Measurements from ENCODE around the gene TOLLIP.
"Not testable (repeated sequence)": the region's sequence is repeated elsewhere in the genome, so short reads cannot be mapped to it uniquely, and the experiment has no call there.

TOLLIP gene

GRCh38 chr11:1243521-1243920, 65.9 kb downstream of the TOLLIP start:
- H3K79me1 ChIP-seq (ENCODE audit: low read depth, low read length); H2BK120ac ChIP-seq (ENCODE audit: low read depth, low read length); H2AK5ac ChIP-seq (ENCODE audit: low read depth, low read length); H3K4me2 ChIP-seq (ENCODE audit: insufficient read depth, low read length, poor library complexity, severe bottlenecking); H3K9ac ChIP-seq (ENCODE audit: low read depth, low read length, poor library complexity); H3K14ac ChIP-seq (ENCODE audit: low read length); H4K91ac ChIP-seq (ENCODE audit: low read depth, low read length, poor library complexity); H3K9me3 ChIP-seq (replicated peaks in 1 of 2; ENCODE audit: control insufficient read depth in 2 of 2, insufficient read depth in 1 of 2, low read depth in 1 of 2, low read length in 2 of 2); DNase-seq (ENCODE audit: low spot score); H3K36me3 ChIP-seq (replicated peaks in 1 of 2; ENCODE audit: control insufficient read depth in 2 of 2, insufficient read depth in 2 of 2, low read length in 2 of 2); H2BK15ac ChIP-seq (ENCODE audit: low read length); H3K4ac ChIP-seq (ENCODE audit: low read length); H3K27me3 ChIP-seq (ENCODE audit: control insufficient read depth in 3 of 3, insufficient read depth in 3 of 3, low read depth in 1 of 3, low read length in 3 of 3); H2AFZ ChIP-seq (ENCODE audit: low read length); H3K18ac ChIP-seq (ENCODE audit: low read length); H2BK5ac ChIP-seq (ENCODE audit: low read length); H3K27ac ChIP-seq (replicated peaks; ENCODE audit: low read length); H4K8ac ChIP-seq (ENCODE audit: low read depth, low read length); H3K23ac ChIP-seq (ENCODE audit: low read depth, low read length, poor library complexity); H3K4me1 ChIP-seq (ENCODE audit: control insufficient read depth in 2 of 2, insufficient read depth in 1 of 2, low read depth in 1 of 2, low read length in 2 of 2); H2BK12ac ChIP-seq (ENCODE audit: low read length); H3K4me3 ChIP-seq (ENCODE audit: low read length in 2 of 2): not testable (repeated sequence)
- WGBS, 2 donors (ENCODE audit: extremely low coverage in 2 of 2, insufficient read length in 2 of 2, insufficient replicate concordance in 1 of 2) = no CpG with 5 or more reads among the region's 18 CpGs

GRCh38 chr11:1242751-1243150, 66.7 kb downstream of the TOLLIP start:
- not testable (repeated sequence) for H3K9ac ChIP-seq (ENCODE audit: low read depth, low read length, poor library complexity); H4K8ac ChIP-seq (ENCODE audit: low read depth, low read length); H3K9me3 ChIP-seq (replicated peaks in 1 of 2; ENCODE audit: control insufficient read depth in 2 of 2, insufficient read depth in 1 of 2, low read depth in 1 of 2, low read length in 2 of 2); H2BK5ac ChIP-seq (ENCODE audit: low read length); H3K27me3 ChIP-seq (ENCODE audit: control insufficient read depth in 3 of 3, insufficient read depth in 3 of 3, low read depth in 1 of 3, low read length in 3 of 3); H2BK15ac ChIP-seq (ENCODE audit: low read length); H4K91ac ChIP-seq (ENCODE audit: low read depth, low read length, poor library complexity); DNase-seq (ENCODE audit: low spot score); H3K4me2 ChIP-seq (ENCODE audit: insufficient read depth, low read length, poor library complexity, severe bottlenecking); H2BK120ac ChIP-seq (ENCODE audit: low read depth, low read length); H3K18ac ChIP-seq (ENCODE audit: low read length); H3K23ac ChIP-seq (ENCODE audit: low read depth, low read length, poor library complexity); H2AK5ac ChIP-seq (ENCODE audit: low read depth, low read length); H3K4ac ChIP-seq (ENCODE audit: low read length); H3K36me3 ChIP-seq (replicated peaks in 1 of 2; ENCODE audit: control insufficient read depth in 2 of 2, insufficient read depth in 2 of 2, low read length in 2 of 2); H3K14ac ChIP-seq (ENCODE audit: low read length); H3K27ac ChIP-seq (replicated peaks; ENCODE audit: low read length); H3K4me3 ChIP-seq (ENCODE audit: low read length in 2 of 2); H3K79me1 ChIP-seq (ENCODE audit: low read depth, low read length); H2AFZ ChIP-seq (ENCODE audit: low read length); H2BK12ac ChIP-seq (ENCODE audit: low read length); H3K4me1 ChIP-seq (ENCODE audit: control insufficient read depth in 2 of 2, insufficient read depth in 1 of 2, low read depth in 1 of 2, low read length in 2 of 2)
- no CpG with 5 or more reads among the region's 11 CpGs for whole genome bisulfite sequencing, 2 donors (ENCODE audit: extremely low coverage in 2 of 2, insufficient read length in 2 of 2, insufficient replicate concordance in 1 of 2)

- no peak overlapping the region for H4K91ac ChIP-seq (ENCODE audit: low read depth, low read length, poor library complexity)
These were observed 67.1 kb downstream of the TOLLIP start for GRCh38 chr11:1242289-1242688.

GRCh38 chr11:1241706-1242105, 67.7 kb downstream of the TOLLIP start:
- H2BK15ac ChIP-seq (ENCODE audit: low read length) = no peak overlapping the region
- no CpG with 5 or more reads among the region's 20 CpGs for WGBS, 2 donors (ENCODE audit: extremely low coverage in 2 of 2, insufficient read length in 2 of 2, insufficient replicate concordance in 1 of 2)
- no peak overlapping the region for H3K27ac ChIP-seq (replicated peaks; ENCODE audit: low read length)
- H3K4me3 ChIP-seq (ENCODE audit: low read length in 2 of 2) = no peak overlapping the region
- H3K27me3 ChIP-seq (ENCODE audit: control insufficient read depth in 3 of 3, insufficient read depth in 3 of 3, low read depth in 1 of 3, low read length in 3 of 3) = peaks cover 0 to 8% (median 0%) of the 10 kb centered on the region in 3 experiments
- H4K91ac ChIP-seq (ENCODE audit: low read depth, low read length, poor library complexity) = no peak overlapping the region
- no peaks in the 10 kb centered on the region for H3K79me1 ChIP-seq (ENCODE audit: low read depth, low read length)
- no peak overlapping the region for H2BK120ac ChIP-seq (ENCODE audit: low read depth, low read length)
- H3K4ac ChIP-seq (ENCODE audit: low read length) = no peak overlapping the region
- no peaks in the 10 kb centered on the region for H3K4me1 ChIP-seq (ENCODE audit: control insufficient read depth in 2 of 2, insufficient read depth in 1 of 2, low read depth in 1 of 2, low read length in 2 of 2)
- no peak overlapping the region for H3K14ac ChIP-seq (ENCODE audit: low read length)
- no peak overlapping the region for H2AFZ ChIP-seq (ENCODE audit: low read length)
- H2AK5ac ChIP-seq (ENCODE audit: low read depth, low read length) = peak overlapping the region; percentile 7
- H3K4me2 ChIP-seq (ENCODE audit: insufficient read depth, low read length, poor library complexity, severe bottlenecking) = no peak overlapping the region
- H4K8ac ChIP-seq (ENCODE audit: low read depth, low read length) = no peak overlapping the region
- H3K36me3 ChIP-seq (replicated peaks in 1 of 2; ENCODE audit: control insufficient read depth in 2 of 2, insufficient read depth in 2 of 2, low read length in 2 of 2) = no peaks in the 10 kb centered on the region
- H3K23ac ChIP-seq (ENCODE audit: low read depth, low read length, poor library complexity) = no peak overlapping the region
- H3K9ac ChIP-seq (ENCODE audit: low read depth, low read length, poor library complexity) = no peak overlapping the region
- peaks cover 0 to 3% of the 10 kb centered on the region in 2 donors for H3K9me3 ChIP-seq (replicated peaks in 1 of 2; ENCODE audit: control insufficient read depth in 2 of 2, insufficient read depth in 1 of 2, low read depth in 1 of 2, low read length in 2 of 2)
- H3K18ac ChIP-seq (ENCODE audit: low read length) = no peak overlapping the region
- DNase-seq (ENCODE audit: low spot score) = no peak
- H2BK12ac ChIP-seq (ENCODE audit: low read length) = no peak overlapping the region
- H2BK5ac ChIP-seq (ENCODE audit: low read length) = no peak overlapping the region

More at GRCh38 chr11:1242289-1242688, 67.1 kb downstream of the TOLLIP start:
- Histone ChIP-seq H3K36me3 (replicated peaks in 1 of 2; ENCODE audit: control insufficient read depth in 2 of 2, insufficient read depth in 2 of 2, low read length in 2 of 2) (no peaks in the 10 kb centered on the region), H4K8ac (ENCODE audit: low read depth, low read length) (no peak overlapping the region), H3K4ac (ENCODE audit: low read length) (no peak overlapping the region), H3K9me3 (replicated peaks in 1 of 2; ENCODE audit: control insufficient read depth in 2 of 2, insufficient read depth in 1 of 2, low read depth in 1 of 2, low read length in 2 of 2) (peaks cover 0 to 3% of the 10 kb centered on the region in 2 donors), H3K4me3 (ENCODE audit: low read length in 2 of 2) (no peak overlapping the region), H2BK5ac (ENCODE audit: low read length) (no peak overlapping the region), H2BK12ac (ENCODE audit: low read length) (no peak overlapping the region), H2BK15ac (ENCODE audit: low read length) (no peak overlapping the region), H3K27ac (replicated peaks; ENCODE audit: low read length) (no peak overlapping the region), H2AFZ (ENCODE audit: low read length) (no peak overlapping the region), H3K4me1 (ENCODE audit: control insufficient read depth in 2 of 2, insufficient read depth in 1 of 2, low read depth in 1 of 2, low read length in 2 of 2) (no peaks in the 10 kb centered on the region), H3K23ac (ENCODE audit: low read depth, low read length, poor library complexity) (no peak overlapping the region), H3K18ac (ENCODE audit: low read length) (peak overlapping the region; percentile 13), H3K4me2 (ENCODE audit: insufficient read depth, low read length, poor library complexity, severe bottlenecking) (no peak overlapping the region), H3K27me3 (ENCODE audit: control insufficient read depth in 3 of 3, insufficient read depth in 3 of 3, low read depth in 1 of 3, low read length in 3 of 3) (peaks cover 0 to 4% (median 0%) of the 10 kb centered on the region in 3 experiments), H2AK5ac (ENCODE audit: low read depth, low read length) (no peak overlapping the region), H2BK120ac (ENCODE audit: low read depth, low read length) (peak overlapping the region; percentile 72), H3K9ac (ENCODE audit: low read depth, low read length, poor library complexity) (no peak overlapping the region), H3K79me1 (ENCODE audit: low read depth, low read length) (no peaks in the 10 kb centered on the region), H3K14ac (ENCODE audit: low read length) (peak overlapping the region; percentile 63)
- WGBS, 2 donors (ENCODE audit: extremely low coverage in 2 of 2, insufficient read length in 2 of 2, insufficient replicate concordance in 1 of 2) = no CpG with 5 or more reads among the region's 20 CpGs
- DNase-seq (ENCODE audit: low spot score) = no peak
